ENCODE data around the gene KLHL42. TPM values are rescaled to one million over a fixed set of nuclear protein-coding genes. Genes with fewer than 3 reads are reported as not detected.

KLHL42 gene
- total and polyA plus RNA-seq, 2 of the 8 experiments (the other 6 are each of a cell fraction or from before 2014, with no cell fraction given) = 13.6 to 21.6 TPM

DNA sequence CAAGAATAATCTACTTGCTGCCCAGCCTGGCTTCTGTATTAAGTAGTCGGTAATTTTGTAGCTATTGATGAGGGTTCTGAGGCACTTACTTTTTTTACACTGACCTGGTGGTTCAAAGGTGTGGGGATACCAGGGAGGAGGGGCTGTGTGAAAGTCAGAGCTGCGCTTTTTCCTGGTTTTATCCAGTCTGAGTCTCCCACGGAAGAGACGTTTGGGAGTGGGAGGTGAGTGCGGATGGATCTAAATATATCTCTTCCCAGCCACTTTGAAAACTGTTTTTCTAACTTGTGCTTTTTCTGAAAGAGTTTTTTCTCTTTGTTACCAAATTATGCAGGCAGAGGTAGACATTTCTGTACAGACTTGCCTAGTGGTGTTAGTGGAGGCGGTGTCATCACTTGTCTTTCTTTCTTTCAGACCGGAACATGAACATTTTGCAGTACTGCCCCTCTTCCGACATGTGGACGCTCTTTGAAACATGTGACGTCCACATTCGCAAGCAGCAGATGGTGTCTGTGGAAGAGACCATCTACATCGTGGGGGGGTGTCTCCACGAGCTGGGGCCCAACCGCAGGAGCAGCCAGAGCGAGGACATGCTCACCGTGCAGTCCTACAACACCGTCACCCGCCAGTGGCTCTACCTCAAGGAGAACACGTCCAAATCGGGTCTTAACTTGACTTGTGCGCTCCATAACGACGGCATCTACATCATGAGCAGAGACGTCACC, 17.4 kb downstream of the KLHL42 start:
- peaks cover 6 to 45% (median 19%) of the 10 kb centered on the region in 4 experiments; a peak in 7 of 8 replicates for H3K36me3 ChIP-seq (ENCODE audit: control insufficient read depth in 2 of 4, insufficient read depth in 4 of 4, low read length in 3 of 4)
- FAIRE-seq = no peak
- CTCF ChIA-PET (ENCODE audit: partially characterized antibody) = interaction anchor here (0.6 to 1.2 kb wide), 4 partner anchors 9 to 94 kb away, joined by 3 to 4 read pairs (median 3); no protein-coding TSS in a partner anchor
- no peak for TF ChIP-seq JUND (IDR thresholded peaks at IDR 0.05; ENCODE audit: low read length)
- TF ChIP-seq SIRT6 (IDR thresholded peaks at IDR 0.05; ENCODE audit: low read length) = no peak
- TF ChIP-seq, protein P1, sequence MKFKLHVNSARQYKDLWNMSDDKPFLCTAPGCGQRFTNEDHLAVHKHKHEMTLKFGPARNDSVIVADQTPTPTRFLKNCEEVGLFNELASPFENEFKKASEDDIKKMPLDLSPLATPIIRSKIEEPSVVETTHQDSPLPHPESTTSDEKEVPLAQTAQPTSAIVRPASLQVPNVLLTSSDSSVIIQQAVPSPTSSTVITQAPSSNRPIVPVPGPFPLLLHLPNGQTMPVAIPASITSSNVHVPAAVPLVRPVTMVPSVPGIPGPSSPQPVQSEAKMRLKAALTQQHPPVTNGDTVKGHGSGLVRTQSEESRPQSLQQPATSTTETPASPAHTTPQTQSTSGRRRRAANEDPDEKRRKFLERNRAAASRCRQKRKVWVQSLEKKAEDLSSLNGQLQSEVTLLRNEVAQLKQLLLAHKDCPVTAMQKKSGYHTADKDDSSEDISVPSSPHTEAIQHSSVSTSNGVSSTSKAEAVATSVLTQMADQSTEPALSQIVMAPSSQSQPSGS (IDR thresholded peaks at IDR 0.05; ENCODE audit: low read length) = no peak
- no peak for TF ChIP-seq RNF2 (IDR thresholded peaks at IDR 0.05; ENCODE audit: borderline replicate concordance, low read depth, low read length, missing control alignments, poor library complexity, severe bottlenecking)
- no peak for TF ChIP-seq SP2 (IDR thresholded peaks at IDR 0.05; ENCODE audit: low read length)
- no peak for TF ChIP-seq CBX5 (IDR thresholded peaks at IDR 0.05; ENCODE audit: low read depth, low read length)
- no peak for TF ChIP-seq GTF2F1 (IDR thresholded peaks at IDR 0.05; ENCODE audit: borderline replicate concordance, low read depth, low read length)
- TF ChIP-seq, protein P2, sequence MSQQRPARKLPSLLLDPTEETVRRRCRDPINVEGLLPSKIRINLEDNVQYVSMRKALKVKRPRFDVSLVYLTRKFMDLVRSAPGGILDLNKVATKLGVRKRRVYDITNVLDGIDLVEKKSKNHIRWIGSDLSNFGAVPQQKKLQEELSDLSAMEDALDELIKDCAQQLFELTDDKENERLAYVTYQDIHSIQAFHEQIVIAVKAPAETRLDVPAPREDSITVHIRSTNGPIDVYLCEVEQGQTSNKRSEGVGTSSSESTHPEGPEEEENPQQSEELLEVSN (IDR thresholded peaks at IDR 0.05) = no peak
- no peak for TF ChIP-seq SP1 (IDR thresholded peaks at IDR 0.05; ENCODE audit: low read depth, low read length)
- no peak for TF ChIP-seq RBBP5 (IDR thresholded peaks at IDR 0.05; ENCODE audit: borderline replicate concordance, low read depth, low read length)

More for the DNA sequence above, 17.4 kb downstream of the KLHL42 start:
- Histone ChIP-seq H2BK5ac (ENCODE audit: low read depth, low read length) (no peak overlapping the region), H4K8ac (ENCODE audit: extremely low read depth, insufficient read depth, low read length) (no peak overlapping the region), H3K79me1 (ENCODE audit: low read depth, low read length) (no peaks in the 10 kb centered on the region; the same call in 1 of the 2 replicates), H3K18ac (ENCODE audit: extremely low read depth, low read length) (no peak overlapping the region), H4K20me1 (replicated peaks in 1 of 2; ENCODE audit: control insufficient read depth in 1 of 2, insufficient read depth in 2 of 2, low read length in 2 of 2) (no peaks in the 10 kb centered on the region), H4K91ac (replicated peaks; ENCODE audit: insufficient read length, low read length) (no peak overlapping the region), H3K4me1 (replicated peaks in 1 of 4; ENCODE audit: control insufficient read depth in 3 of 4, insufficient read depth in 4 of 4, low read length in 3 of 4) (no peaks in the 10 kb centered on the region), H2BK20ac (ENCODE audit: low read length) (no peak overlapping the region), H3K27me3 (replicated peaks in 1 of 4; ENCODE audit: control insufficient read depth in 3 of 4, extremely low read depth in 1 of 4, insufficient read depth in 3 of 4, low read length in 3 of 4) (no peaks in the 10 kb centered on the region), H4K5ac (ENCODE audit: insufficient read length, low read depth, low read length) (no peak overlapping the region), H3K27ac (ENCODE audit: low read depth, low read length) (no peak overlapping the region), H3K23ac (ENCODE audit: insufficient read length) (no peak overlapping the region), H3K9me3 (ENCODE audit: insufficient read depth in 2 of 2, low read depth in 1 of 2, low read length in 1 of 2) (no peaks in the 10 kb centered on the region), H2AFZ (ENCODE audit: low read length) (no peak overlapping the region), H2AK5ac (ENCODE audit: low read depth, low read length) (no peak overlapping the region), H2BK15ac (ENCODE audit: low read length) (no peak overlapping the region), H2BK120ac (replicated peaks; ENCODE audit: low read depth, low read length) (no peak overlapping the region), H3K9ac (replicated peaks in 1 of 4; ENCODE audit: extremely low read depth in 1 of 4, low read depth in 3 of 4, low read length in 3 of 4) (no peak overlapping the region), H3K4me3 (ENCODE audit: extremely low read depth in 1 of 4, insufficient read depth in 2 of 4, low read depth in 3 of 4, low read length in 4 of 4) (no peak overlapping the region), H3K4ac (replicated peaks; ENCODE audit: insufficient read length, low read depth, low read length) (no peak overlapping the region), H3K56ac (replicated peaks; ENCODE audit: insufficient read length, low read depth, low read length) (no peak overlapping the region), H3K4me2 (ENCODE audit: insufficient read depth in 1 of 2, low read depth in 2 of 2, low read length in 2 of 2) (no peak overlapping the region), H3K23me2 (ENCODE audit: low read depth, low read length) (no peaks in the 10 kb centered on the region), H3K79me2 (ENCODE audit: control insufficient read depth in 1 of 2, insufficient read depth in 2 of 2, low read length in 2 of 2) (no peaks in the 10 kb centered on the region), H2BK12ac (ENCODE audit: low read depth, low read length) (no peak overlapping the region), H3K14ac (ENCODE audit: insufficient read length) (no peak overlapping the region)
- WGBS, 2 experiments (ENCODE audit: extremely low coverage in 1 of 2, insufficient coverage in 1 of 2, insufficient read length in 1 of 2, insufficient replicate concordance in 2 of 2, low coverage in 1 of 2, low lambda C conversion rate in 2 of 2, missing lambda C conversion rate in 1 of 2) = 89% methylated on average over 24 of the region's 24 CpGs; no CpG with 5 or more reads in 1 of the 2 experiments
- POLR2A ChIA-PET (ENCODE audit: partially characterized antibody) = interaction anchor here (0.8 to 1.2 kb wide), 3 partner anchors 18 to 698 kb away, joined by 3 to 6 read pairs (median 4); partner anchors contain the start of genes KLHL42 and MANSC4
- no peak for DNase-seq (ENCODE audit: low read depth in 1 of 2, low spot score in 2 of 2)

Data from H1 (cell line).